GM12878 (cell line): ENCODE measurements around the gene PRR12. TPM values are rescaled to one million over a fixed set of nuclear protein-coding genes. Genes with fewer than 3 reads are reported as not detected.

Source experiments
- ATAC-seq: fragments of 200-7000 bp; cut with Tn5 transposase; 3 replicates; pipeline ENCODE4 v1.9.1; 2020; ENCODE audit warnings: mild to moderate bottlenecking, moderate library complexity
- BruUV-seq: library from RNA; stranded (reverse); fragments of 400-500 nt; replicated peaks from 2 replicates; lab custom pipeline; 2021; lab: Mats Ljungman, UMichigan
- CTCF ChIA-PET: fragments of 300-600 bp; sonication (Branson Sonifier 250); formaldehyde crosslinking; extraction: SDS; loops from one replicate; lab custom pipeline; 2021; ENCODE audit warnings: inconsistent platforms; lab: Yijun Ruan, JAX
- POLR2A ChIA-PET: fragments of 350-600 bp; formaldehyde crosslinking; extraction: SDS; loops from one replicate; lab custom pipeline; 2021; ENCODE audit warnings: inconsistent platforms; lab: Charles Lee
- RAD21 ChIA-PET: fragments of 300-600 bp; sonication (Branson Sonifier 250); formaldehyde crosslinking; loops from one replicate; lab custom pipeline; 2023; ENCODE audit warnings: antibody characterized with exemption; ENCODE audit not compliant: unreplicated experiment; lab: Charles Lee
- SMC1A ChIA-PET: fragments of 300-600 bp; sonication (Branson Sonifier 250); formaldehyde crosslinking; loops from one replicate; lab custom pipeline; 2023; ENCODE audit not compliant: unreplicated experiment, uncharacterized antibody; lab: Charles Lee
- DNase-seq: peaks from one replicate; pipeline ENCODE4 v3.0.0-alpha.2; 2011; ENCODE audit warnings: low read depth, low spot score
- FAIRE-seq: peaks from 3 replicates; lab custom pipeline; 2011; peaks lifted over from hg19 to GRCh38; lab: Jason Lieb, UNC
- H2AFZ ChIP-seq: 2 replicates; pipeline ENCODE4 v1.6.0; 2011; ENCODE audit warnings: low read depth, low read length, control low read depth; ENCODE audit not compliant: control insufficient read depth
- H3K27ac ChIP-seq: 2 replicates; pipeline ENCODE4 v1.5.1; 2011; ENCODE audit warnings: control low read depth; ENCODE audit not compliant: control insufficient read depth, insufficient read depth
- H3K27me3 ChIP-seq, 2 experiments: replicated peaks in 1 of 2; 2 replicates each; pipeline versions ENCODE4 v1.6.0 to v1.6.1; 2011; ENCODE audit warnings: low read length in 1 of 2; ENCODE audit not compliant: control insufficient read depth in 2 of 2, insufficient read depth in 2 of 2
- H3K36me3 ChIP-seq, 2 experiments: 2 replicates each; pipeline ENCODE4 v1.5.1; 2011; ENCODE audit warnings: low read length in 1 of 2; ENCODE audit not compliant: control insufficient read depth in 2 of 2, insufficient read depth in 2 of 2
- H3K4me1 ChIP-seq: 2 replicates; pipeline ENCODE4 v1.6.1; 2011; ENCODE audit warnings: mild to moderate bottlenecking, low read length, moderate library complexity, mixed read lengths; ENCODE audit not compliant: control insufficient read depth, insufficient read depth
- H3K4me2 ChIP-seq: 2 replicates; pipeline ENCODE4 v1.6.0; 2011; ENCODE audit warnings: control low read depth; ENCODE audit not compliant: control insufficient read depth, insufficient read depth
- H3K4me3 ChIP-seq: fragments of 200-600 bp; sonication (generic); 2 replicates; pipeline ENCODE4 v1.5.1; 2016
- H3K79me2 ChIP-seq: 2 replicates; pipeline ENCODE4 v1.6.0; 2011; ENCODE audit warnings: low read length; ENCODE audit not compliant: control insufficient read depth, insufficient read depth
- H3K9ac ChIP-seq: 2 replicates; pipeline ENCODE4 v1.8.0; 2011; ENCODE audit warnings: low read length, control low read depth, mixed read lengths; ENCODE audit not compliant: control insufficient read depth, insufficient read depth
- H3K9me3 ChIP-seq: replicated peaks from 3 replicates; pipeline ENCODE4 v1.5.1; 2011; ENCODE audit warnings: mild to moderate bottlenecking, low read length; ENCODE audit not compliant: control insufficient read depth, insufficient read depth
- H4K20me1 ChIP-seq: 2 replicates; pipeline ENCODE4 v1.6.0; 2011; ENCODE audit not compliant: control insufficient read depth, insufficient read depth
- BACH1 ChIP-seq: fragments of 450-650 bp; IDR thresholded peaks from 2 replicates; pipeline ENCODE4 v1.6.1; 2017; ENCODE audit warnings: mild to moderate bottlenecking, borderline replicate concordance
- BRCA1 ChIP-seq: IDR thresholded peaks from 2 replicates; pipeline ENCODE4 v1.6.1; 2011; ENCODE audit warnings: low read depth, low read length, improper control_type of control experiment
- NFYA ChIP-seq: IDR thresholded peaks from 2 replicates; pipeline ENCODE4 v1.6.1; 2011; ENCODE audit warnings: low read depth, mild to moderate bottlenecking, low read length, improper control_type of control experiment, borderline replicate concordance
- NRF1 ChIP-seq: conservative IDR thresholded peaks from 2 replicates; pipeline ENCODE4 v1.6.1; 2011; ENCODE audit warnings: mild to moderate bottlenecking, low read depth, low read length, improper control_type of control experiment
- SREBF1 ChIP-seq: IDR thresholded peaks from 2 replicates; pipeline ENCODE4 v1.6.1; 2012; ENCODE audit warnings: mild to moderate bottlenecking, low read length
- YBX1 ChIP-seq: fragments of 450-650 bp; IDR thresholded peaks from 2 replicates; pipeline ENCODE4 v1.6.1; 2016; ENCODE audit warnings: antibody characterized with exemption
- ZNF207 ChIP-seq: fragments of 450-650 bp; IDR thresholded peaks from 2 replicates; pipeline ENCODE4 v1.6.1; 2014; ENCODE audit warnings: antibody characterized with exemption, mild to moderate bottlenecking, borderline replicate concordance
- ZNF622 ChIP-seq: fragments of 450-650 bp; IDR thresholded peaks from 2 replicates; pipeline ENCODE4 v1.6.1; 2017; ENCODE audit warnings: mild to moderate bottlenecking, inconsistent platforms
- WGBS: methylation state at CpG from one replicate; pipeline ENCODE4 v1.1.6; 2016; ENCODE audit warnings: low lambda C conversion rate; ENCODE audit not compliant: insufficient replicate concordance, insufficient coverage; ENCODE audit errors: missing lambda C conversion rate; 5-methylcytosine and 5-hydroxymethylcytosine counted together
- in situ Hi-C: fragments of 300-500 bp; cut with MboI; formaldehyde crosslinking; loops from 9 replicates; pipeline ENCODE4 v1.14.3; 2018; ENCODE audit warnings: mixed read lengths
- intact Hi-C: fragments of 100-400 bp; cut with micrococcal nuclease; formaldehyde crosslinking; loops from one replicate; pipeline ENCODE4 v1.14.2; 2022; ENCODE audit not compliant: unreplicated experiment
- polyA plus RNA-seq, 11 experiments: library from polyadenylated mRNA; depleted of rRNA in 4 of 11; unstranded in 6 of 11; stranded (reverse) in 5 of 11; fragments of >200 nt; fragmentation: Nextera tagmentation in 4 of 11; fragmentation: Illumina TruSeq in 1 of 11; extraction: Ambion mirVana in 4 of 11; extraction: Trizol in 1 of 11; gene quantifications; 1 replicate in 1 of 11; 2 replicates in 10 of 11; pipeline versions ENCODE4 v1.2.1 to v1.2.3, GENCODE V29; 2011 to 2016; ENCODE audit warnings: inconsistent platforms in 2 of 11, missing spikeins in 2 of 11, low read depth in 1 of 11
- total RNA-seq, 4 experiments: library from RNA; depleted of rRNA in 3 of 4; stranded (reverse); fragments of >200 nt in 3 of 4; fragmentation: Illumina TruSeq in 1 of 4; extraction: Trizol in 1 of 4; gene quantifications; 2 replicates each; pipeline versions ENCODE4 v1.2.1 to v1.2.3, GENCODE V29; 2013 to 2021
- TF ChIP-seq, protein P1 (sequence below): IDR thresholded peaks from 2 replicates; pipeline ENCODE4 v1.6.1; 2012; ENCODE audit warnings: low read depth, low read length, improper control_type of control experiment
- TF ChIP-seq, protein P2 (sequence below): fragments of 450-650 bp; IDR thresholded peaks from 2 replicates; pipeline ENCODE4 v1.6.1; 2017; ENCODE audit warnings: mild to moderate bottlenecking, moderate library complexity
- TF ChIP-seq, protein P3 (sequence below): IDR thresholded peaks from 2 replicates; pipeline ENCODE4 v1.6.1; 2012; ENCODE audit warnings: improper control_type of control experiment, low read depth, low read length; ENCODE audit not compliant: insufficient replicate concordance
- TF ChIP-seq, protein P4 (sequence below): fragments of 450-650 bp; IDR thresholded peaks from 2 replicates; pipeline ENCODE4 v1.6.1; 2017; ENCODE audit warnings: antibody characterized with exemption, mild to moderate bottlenecking, moderate library complexity

Gene PRR12
- total and polyA plus RNA-seq, 10 of the 15 experiments (the other 5 are each of a cell fraction or from before 2014, with no cell fraction given), result 0.02 to 25.3 (median 1.6) TPM

DNA sequence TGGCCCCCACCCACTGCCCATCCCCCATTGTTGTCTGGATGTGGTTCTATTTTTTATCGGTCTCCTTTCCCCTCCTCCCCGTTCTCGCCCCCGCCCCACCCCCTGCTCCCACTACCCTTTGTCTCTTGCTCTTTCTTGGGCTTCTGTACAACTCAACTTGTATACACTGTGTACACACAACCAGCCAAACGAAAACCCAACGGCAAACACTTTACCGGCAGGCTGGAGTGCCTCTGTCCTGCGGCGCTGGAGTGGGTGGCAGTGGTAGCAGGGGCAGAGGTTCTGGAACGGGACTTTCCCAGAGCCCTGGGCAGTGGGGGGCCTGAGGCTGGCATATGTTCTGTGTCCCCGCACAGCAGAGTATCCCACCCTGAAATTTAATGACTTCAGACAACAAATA lies 35.2 kb downstream of the PRR12 start:
- Histone ChIP-seq H3K9ac (no peak overlapping the region), H3K79me2 (no peaks in the 10 kb centered on the region), H2AFZ (no peak overlapping the region), H3K4me3 (no peak overlapping the region), H3K9me3 (no peaks in the 10 kb centered on the region), H3K27ac (no peak overlapping the region), H3K4me2 (no peak overlapping the region), H3K4me1 (no peaks in the 10 kb centered on the region), H3K27me3 (no peaks in the 10 kb centered on the region), H4K20me1 (no peaks in the 10 kb centered on the region), H3K36me3 (peaks cover 8 to 10% of the 10 kb centered on the region in 2 experiments; a peak in 3 of 4 replicates)
- in situ Hi-C loops (no loop called here), intact Hi-C loops (no loop called here)
- WGBS, result 100% methylated on average over 7 of the region's 11 CpGs
- POLR2A ChIA-PET, result no interaction called here
- DNase-seq (no peak), FAIRE-seq (no peak), ATAC-seq (no peak)
- SMC1A ChIA-PET, result no interaction called here
- CTCF ChIA-PET, result no interaction called here
- RAD21 ChIA-PET, result no interaction called here
- no TSS peak for BruUV-seq
- TF ChIP-seq SREBF1, result no peak
- TF ChIP-seq, protein P1, sequence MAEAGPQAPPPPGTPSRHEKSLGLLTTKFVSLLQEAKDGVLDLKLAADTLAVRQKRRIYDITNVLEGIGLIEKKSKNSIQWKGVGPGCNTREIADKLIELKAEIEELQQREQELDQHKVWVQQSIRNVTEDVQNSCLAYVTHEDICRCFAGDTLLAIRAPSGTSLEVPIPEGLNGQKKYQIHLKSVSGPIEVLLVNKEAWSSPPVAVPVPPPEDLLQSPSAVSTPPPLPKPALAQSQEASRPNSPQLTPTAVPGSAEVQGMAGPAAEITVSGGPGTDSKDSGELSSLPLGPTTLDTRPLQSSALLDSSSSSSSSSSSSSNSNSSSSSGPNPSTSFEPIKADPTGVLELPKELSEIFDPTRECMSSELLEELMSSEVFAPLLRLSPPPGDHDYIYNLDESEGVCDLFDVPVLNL, result no peak
- no peak for TF ChIP-seq BACH1
- TF ChIP-seq ZNF207, result no peak
- TF ChIP-seq, protein P2, sequence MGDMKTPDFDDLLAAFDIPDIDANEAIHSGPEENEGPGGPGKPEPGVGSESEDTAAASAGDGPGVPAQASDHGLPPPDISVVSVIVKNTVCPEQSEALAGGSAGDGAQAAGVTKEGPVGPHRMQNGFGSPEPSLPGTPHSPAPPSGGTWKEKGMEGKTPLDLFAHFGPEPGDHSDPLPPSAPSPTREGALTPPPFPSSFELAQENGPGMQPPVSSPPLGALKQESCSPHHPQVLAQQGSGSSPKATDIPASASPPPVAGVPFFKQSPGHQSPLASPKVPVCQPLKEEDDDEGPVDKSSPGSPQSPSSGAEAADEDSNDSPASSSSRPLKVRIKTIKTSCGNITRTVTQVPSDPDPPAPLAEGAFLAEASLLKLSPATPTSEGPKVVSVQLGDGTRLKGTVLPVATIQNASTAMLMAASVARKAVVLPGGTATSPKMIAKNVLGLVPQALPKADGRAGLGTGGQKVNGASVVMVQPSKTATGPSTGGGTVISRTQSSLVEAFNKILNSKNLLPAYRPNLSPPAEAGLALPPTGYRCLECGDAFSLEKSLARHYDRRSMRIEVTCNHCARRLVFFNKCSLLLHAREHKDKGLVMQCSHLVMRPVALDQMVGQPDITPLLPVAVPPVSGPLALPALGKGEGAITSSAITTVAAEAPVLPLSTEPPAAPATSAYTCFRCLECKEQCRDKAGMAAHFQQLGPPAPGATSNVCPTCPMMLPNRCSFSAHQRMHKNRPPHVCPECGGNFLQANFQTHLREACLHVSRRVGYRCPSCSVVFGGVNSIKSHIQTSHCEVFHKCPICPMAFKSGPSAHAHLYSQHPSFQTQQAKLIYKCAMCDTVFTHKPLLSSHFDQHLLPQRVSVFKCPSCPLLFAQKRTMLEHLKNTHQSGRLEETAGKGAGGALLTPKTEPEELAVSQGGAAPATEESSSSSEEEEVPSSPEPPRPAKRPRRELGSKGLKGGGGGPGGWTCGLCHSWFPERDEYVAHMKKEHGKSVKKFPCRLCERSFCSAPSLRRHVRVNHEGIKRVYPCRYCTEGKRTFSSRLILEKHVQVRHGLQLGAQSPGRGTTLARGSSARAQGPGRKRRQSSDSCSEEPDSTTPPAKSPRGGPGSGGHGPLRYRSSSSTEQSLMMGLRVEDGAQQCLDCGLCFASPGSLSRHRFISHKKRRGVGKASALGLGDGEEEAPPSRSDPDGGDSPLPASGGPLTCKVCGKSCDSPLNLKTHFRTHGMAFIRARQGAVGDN, result no peak
- no peak for TF ChIP-seq NRF1
- TF ChIP-seq, protein P3, sequence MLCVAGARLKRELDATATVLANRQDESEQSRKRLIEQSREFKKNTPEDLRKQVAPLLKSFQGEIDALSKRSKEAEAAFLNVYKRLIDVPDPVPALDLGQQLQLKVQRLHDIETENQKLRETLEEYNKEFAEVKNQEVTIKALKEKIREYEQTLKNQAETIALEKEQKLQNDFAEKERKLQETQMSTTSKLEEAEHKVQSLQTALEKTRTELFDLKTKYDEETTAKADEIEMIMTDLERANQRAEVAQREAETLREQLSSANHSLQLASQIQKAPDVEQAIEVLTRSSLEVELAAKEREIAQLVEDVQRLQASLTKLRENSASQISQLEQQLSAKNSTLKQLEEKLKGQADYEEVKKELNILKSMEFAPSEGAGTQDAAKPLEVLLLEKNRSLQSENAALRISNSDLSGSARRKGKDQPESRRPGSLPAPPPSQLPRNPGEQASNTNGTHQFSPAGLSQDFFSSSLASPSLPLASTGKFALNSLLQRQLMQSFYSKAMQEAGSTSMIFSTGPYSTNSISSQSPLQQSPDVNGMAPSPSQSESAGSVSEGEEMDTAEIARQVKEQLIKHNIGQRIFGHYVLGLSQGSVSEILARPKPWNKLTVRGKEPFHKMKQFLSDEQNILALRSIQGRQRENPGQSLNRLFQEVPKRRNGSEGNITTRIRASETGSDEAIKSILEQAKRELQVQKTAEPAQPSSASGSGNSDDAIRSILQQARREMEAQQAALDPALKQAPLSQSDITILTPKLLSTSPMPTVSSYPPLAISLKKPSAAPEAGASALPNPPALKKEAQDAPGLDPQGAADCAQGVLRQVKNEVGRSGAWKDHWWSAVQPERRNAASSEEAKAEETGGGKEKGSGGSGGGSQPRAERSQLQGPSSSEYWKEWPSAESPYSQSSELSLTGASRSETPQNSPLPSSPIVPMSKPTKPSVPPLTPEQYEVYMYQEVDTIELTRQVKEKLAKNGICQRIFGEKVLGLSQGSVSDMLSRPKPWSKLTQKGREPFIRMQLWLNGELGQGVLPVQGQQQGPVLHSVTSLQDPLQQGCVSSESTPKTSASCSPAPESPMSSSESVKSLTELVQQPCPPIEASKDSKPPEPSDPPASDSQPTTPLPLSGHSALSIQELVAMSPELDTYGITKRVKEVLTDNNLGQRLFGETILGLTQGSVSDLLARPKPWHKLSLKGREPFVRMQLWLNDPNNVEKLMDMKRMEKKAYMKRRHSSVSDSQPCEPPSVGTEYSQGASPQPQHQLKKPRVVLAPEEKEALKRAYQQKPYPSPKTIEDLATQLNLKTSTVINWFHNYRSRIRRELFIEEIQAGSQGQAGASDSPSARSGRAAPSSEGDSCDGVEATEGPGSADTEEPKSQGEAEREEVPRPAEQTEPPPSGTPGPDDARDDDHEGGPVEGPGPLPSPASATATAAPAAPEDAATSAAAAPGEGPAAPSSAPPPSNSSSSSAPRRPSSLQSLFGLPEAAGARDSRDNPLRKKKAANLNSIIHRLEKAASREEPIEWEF, result no peak
- no peak for TF ChIP-seq BRCA1
- no peak for TF ChIP-seq YBX1
- TF ChIP-seq, protein P4, sequence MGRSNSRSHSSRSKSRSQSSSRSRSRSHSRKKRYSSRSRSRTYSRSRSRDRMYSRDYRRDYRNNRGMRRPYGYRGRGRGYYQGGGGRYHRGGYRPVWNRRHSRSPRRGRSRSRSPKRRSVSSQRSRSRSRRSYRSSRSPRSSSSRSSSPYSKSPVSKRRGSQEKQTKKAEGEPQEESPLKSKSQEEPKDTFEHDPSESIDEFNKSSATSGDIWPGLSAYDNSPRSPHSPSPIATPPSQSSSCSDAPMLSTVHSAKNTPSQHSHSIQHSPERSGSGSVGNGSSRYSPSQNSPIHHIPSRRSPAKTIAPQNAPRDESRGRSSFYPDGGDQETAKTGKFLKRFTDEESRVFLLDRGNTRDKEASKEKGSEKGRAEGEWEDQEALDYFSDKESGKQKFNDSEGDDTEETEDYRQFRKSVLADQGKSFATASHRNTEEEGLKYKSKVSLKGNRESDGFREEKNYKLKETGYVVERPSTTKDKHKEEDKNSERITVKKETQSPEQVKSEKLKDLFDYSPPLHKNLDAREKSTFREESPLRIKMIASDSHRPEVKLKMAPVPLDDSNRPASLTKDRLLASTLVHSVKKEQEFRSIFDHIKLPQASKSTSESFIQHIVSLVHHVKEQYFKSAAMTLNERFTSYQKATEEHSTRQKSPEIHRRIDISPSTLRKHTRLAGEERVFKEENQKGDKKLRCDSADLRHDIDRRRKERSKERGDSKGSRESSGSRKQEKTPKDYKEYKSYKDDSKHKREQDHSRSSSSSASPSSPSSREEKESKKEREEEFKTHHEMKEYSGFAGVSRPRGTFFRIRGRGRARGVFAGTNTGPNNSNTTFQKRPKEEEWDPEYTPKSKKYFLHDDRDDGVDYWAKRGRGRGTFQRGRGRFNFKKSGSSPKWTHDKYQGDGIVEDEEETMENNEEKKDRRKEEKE, result no peak
- no peak for TF ChIP-seq NFYA
- no peak for TF ChIP-seq ZNF622
